ENCODE data around the gene PLEK. TPM values are rescaled to one million over a fixed set of nuclear protein-coding genes. Genes with fewer than 3 reads are reported as not detected.

PLEK gene
- total and polyA plus RNA-seq, 9 of the 15 experiments (the other 6 are each of a cell fraction or from before 2014, with no cell fraction given): 0.14 to 1.2 (median 0.36) TPM

DNA sequence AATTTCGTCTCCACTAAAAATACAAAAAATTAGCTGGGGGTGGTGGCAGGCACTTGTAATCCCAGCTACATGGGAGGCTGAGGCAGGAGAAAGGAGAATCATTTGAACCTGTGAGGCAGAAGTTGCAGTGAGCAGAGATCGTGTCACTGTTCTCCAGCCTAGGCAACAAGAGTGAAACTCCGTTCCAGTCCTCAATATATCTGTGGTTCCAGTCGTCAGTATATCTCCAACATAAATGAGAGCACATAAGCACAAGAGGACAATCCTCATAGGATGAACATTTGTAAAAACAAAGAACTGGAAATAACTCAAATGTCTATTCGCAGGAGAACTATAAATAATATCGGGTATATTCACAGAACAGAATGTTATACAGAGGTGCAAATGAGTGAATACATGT, 13.1 kb upstream of the PLEK start:
- Histone ChIP-seq H3K79me2 (ENCODE audit: control insufficient read depth, insufficient read depth, low read length) (no peaks in the 10 kb centered on the region), H3K4me1 (replicated peaks in 1 of 2; ENCODE audit: control insufficient read depth in 2 of 2, insufficient read depth in 2 of 2, low read length in 2 of 2) (peaks cover 3 to 19% of the 10 kb centered on the region in 2 experiments), H3K9ac (ENCODE audit: insufficient read depth in 1 of 2, low read depth in 2 of 2, low read length in 2 of 2) (peak overlapping the region in 1 of 2 experiments; percentile 16; a peak in 3 of 4 replicates), H3K9me1 (ENCODE audit: control insufficient read depth, insufficient read depth, low read length) (no peaks in the 10 kb centered on the region), H3K36me3 (ENCODE audit: control insufficient read depth, insufficient read depth, low read length) (no peaks in the 10 kb centered on the region), H2AFZ (ENCODE audit: low read depth, low read length) (peak overlapping the region; percentile 86), H4K20me1 (replicated peaks; ENCODE audit: control insufficient read depth, insufficient read depth, low read length) (no peaks in the 10 kb centered on the region), H3K27ac (ENCODE audit: extremely low read depth, low read depth, low read length) (peak overlapping the region; percentile 47), H3K9me3 (replicated peaks; ENCODE audit: control insufficient read depth, insufficient read depth, low read depth, low read length) (no peaks in the 10 kb centered on the region; the same call in 1 of the 2 replicates), H3K27me3 (ENCODE audit: control insufficient read depth in 2 of 2, insufficient read depth in 2 of 2, low read length in 2 of 2) (no peaks in the 10 kb centered on the region), H3K4me3 (no peak overlapping the region), H3K4me2 (ENCODE audit: insufficient read depth, low read length) (peak overlapping the region; percentile 47)
- no peak for DNase-seq (ENCODE audit: extremely low read depth in 1 of 4, low spot score in 3 of 4)
- POLR2A ChIA-PET: no interaction called here
- peak; percentile 66 for ATAC-seq
- intact Hi-C loops (cut with micrococcal nuclease): no loop called here
- no peak for TF ChIP-seq SNIP1 (IDR thresholded peaks at IDR 0.05; ENCODE audit: low read depth)
- TF ChIP-seq RHOXF2B (CRISPR knock-in tag; conservative IDR thresholded peaks at IDR 0.05): no peak
- TF ChIP-seq, protein P1, sequence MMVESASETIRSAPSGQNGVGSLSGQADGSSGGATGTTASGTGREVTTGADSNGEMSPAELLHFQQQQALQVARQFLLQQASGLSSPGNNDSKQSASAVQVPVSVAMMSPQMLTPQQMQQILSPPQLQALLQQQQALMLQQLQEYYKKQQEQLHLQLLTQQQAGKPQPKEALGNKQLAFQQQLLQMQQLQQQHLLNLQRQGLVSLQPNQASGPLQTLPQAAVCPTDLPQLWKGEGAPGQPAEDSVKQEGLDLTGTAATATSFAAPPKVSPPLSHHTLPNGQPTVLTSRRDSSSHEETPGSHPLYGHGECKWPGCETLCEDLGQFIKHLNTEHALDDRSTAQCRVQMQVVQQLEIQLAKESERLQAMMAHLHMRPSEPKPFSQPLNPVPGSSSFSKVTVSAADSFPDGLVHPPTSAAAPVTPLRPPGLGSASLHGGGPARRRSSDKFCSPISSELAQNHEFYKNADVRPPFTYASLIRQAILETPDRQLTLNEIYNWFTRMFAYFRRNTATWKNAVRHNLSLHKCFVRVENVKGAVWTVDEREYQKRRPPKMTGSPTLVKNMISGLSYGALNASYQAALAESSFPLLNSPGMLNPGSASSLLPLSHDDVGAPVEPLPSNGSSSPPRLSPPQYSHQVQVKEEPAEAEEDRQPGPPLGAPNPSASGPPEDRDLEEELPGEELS (CRISPR knock-in tag; IDR thresholded peaks at IDR 0.05; ENCODE audit: borderline replicate concordance): no peak
- TF ChIP-seq ZNF644 (tag; IDR thresholded peaks at IDR 0.05; ENCODE audit: low read depth): no peak
- 0 out of 2 replicates have a peak, but pooled peaks have one; percentile 29 for TF ChIP-seq MIER1 (IDR thresholded peaks at IDR 0.05; ENCODE audit: low read depth)
- TF ChIP-seq NRF1 (conservative IDR thresholded peaks at IDR 0.05 in 1 of 2, IDR thresholded peaks at IDR 0.05 in 1 of 2): no peak
- no peak for TF ChIP-seq NR3C1 (CRISPR knock-in tag; IDR thresholded peaks at IDR 0.05)
- TF ChIP-seq, protein P2, sequence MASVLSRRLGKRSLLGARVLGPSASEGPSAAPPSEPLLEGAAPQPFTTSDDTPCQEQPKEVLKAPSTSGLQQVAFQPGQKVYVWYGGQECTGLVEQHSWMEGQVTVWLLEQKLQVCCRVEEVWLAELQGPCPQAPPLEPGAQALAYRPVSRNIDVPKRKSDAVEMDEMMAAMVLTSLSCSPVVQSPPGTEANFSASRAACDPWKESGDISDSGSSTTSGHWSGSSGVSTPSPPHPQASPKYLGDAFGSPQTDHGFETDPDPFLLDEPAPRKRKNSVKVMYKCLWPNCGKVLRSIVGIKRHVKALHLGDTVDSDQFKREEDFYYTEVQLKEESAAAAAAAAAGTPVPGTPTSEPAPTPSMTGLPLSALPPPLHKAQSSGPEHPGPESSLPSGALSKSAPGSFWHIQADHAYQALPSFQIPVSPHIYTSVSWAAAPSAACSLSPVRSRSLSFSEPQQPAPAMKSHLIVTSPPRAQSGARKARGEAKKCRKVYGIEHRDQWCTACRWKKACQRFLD (CRISPR knock-in tag; IDR thresholded peaks at IDR 0.05): 0 out of 2 replicates have a peak, but pooled peaks have one; percentile 9
- TF ChIP-seq ADNP (tag; IDR thresholded peaks at IDR 0.05): peak; percentile 79
- no peak for TF ChIP-seq ZNF436 (CRISPR knock-in tag; IDR thresholded peaks at IDR 0.05)
- no peak for TF ChIP-seq PTRF (tag; IDR thresholded peaks at IDR 0.05)
- no peak for TF ChIP-seq NR2C2 (CRISPR knock-in tag; IDR thresholded peaks at IDR 0.05)
- TF ChIP-seq NR2C2 (tag; IDR thresholded peaks at IDR 0.05): 0 out of 2 replicates have a peak, but pooled peaks have one; percentile 1
- BruUV-seq (replicated peaks): no TSS peak
- CTCF ChIA-PET (ENCODE audit: low intra/inter-chr PET ratio): no interaction called here
- in situ Hi-C loops (cut with MboI): no loop called here
- WGBS (ENCODE audit: insufficient coverage, low coverage, missing lambda C conversion rate): 13% methylated on average over 6 of the region's 6 CpGs
- FAIRE-seq: peak; percentile 11
